GM12874 (cell line): ENCODE results near the gene PLCB3.

Experiments
- CTCF ChIP-seq: IDR thresholded peaks from 2 replicates; pipeline ENCODE4 v1.5.1; 2011; ENCODE audit warnings: low read depth, mild to moderate bottlenecking, control low read depth, low read length, moderate library complexity; ENCODE audit not compliant: insufficient read depth

PLCB3 gene

GRCh38 chr11:64267207-64267945, 16.0 kb downstream of the PLCB3 start:
- TF ChIP-seq CTCF: no peak

- TF ChIP-seq CTCF: no peak
Observed at GRCh38 chr11:64268025-64268892, 16.9 kb downstream of the PLCB3 start.

- no peak for TF ChIP-seq CTCF
Observed at GRCh38 chr11:64268893-64269539, 17.7 kb downstream of the PLCB3 start.

GRCh38 chr11:64269540-64270220, 18.4 kb downstream of the PLCB3 start:
- 0 out of 2 replicates have a peak, but pooled peaks have one; percentile 0 for TF ChIP-seq CTCF

- TF ChIP-seq CTCF: no peak
Observed at GRCh38 chr11:64275031-64275800, 23.9 kb downstream of the PLCB3 start.

GRCh38 chr11:64275841-64276240, 24.5 kb downstream of the PLCB3 start:
- no peak for TF ChIP-seq CTCF
